GM23248 (cell line): Measurements from ENCODE around the gene NUMA1.

Experiments used
- EZH2 ChIP-seq: fragments of 200-600 bp; sonication (generic); IDR thresholded peaks from 2 replicates; pipeline ENCODE4 v1.6.1; 2018; ENCODE audit warnings: antibody characterized with exemption, mild to moderate bottlenecking; ENCODE audit not compliant: insufficient read depth, poor library complexity, severe bottlenecking
- EZH2phosphoT487 ChIP-seq: fragments of 200-600 bp; sonication (generic); IDR thresholded peaks from 2 replicates; pipeline ENCODE4 v1.6.1; 2018; ENCODE audit warnings: antibody characterized with exemption, moderate library complexity, mild to moderate bottlenecking, low read depth; ENCODE audit not compliant: insufficient read depth

- no peak for TF ChIP-seq EZH2
- no peak for TF ChIP-seq EZH2phosphoT487
These were observed 13.5 kb downstream of the NUMA1 start for GRCh38 chr11:72066855-72067254.
